Hematopoietic multipotent progenitor cell treated with erythropoietin and hydrocortisone succinate and interleukin-3 and kit ligand, for 17 days (in vitro differentiated cells): ENCODE data around the gene SWAP70.

Experiments
- DNase-seq: peaks from one replicate; pipeline ENCODE4 v3.0.0-alpha.2; 2015; ENCODE audit warnings: low spot score

SWAP70 gene

GRCh38 chr11:9651899-9652748 is 11.8 kb upstream of the SWAP70 start:
- DNase-seq: no peak

GRCh38 chr11:9653871-9654270 is 10.0 kb upstream of the SWAP70 start:
- DNase-seq: no peak

GRCh38 chr11:9656864-9657263 is 7.0 kb upstream of the SWAP70 start:
- no peak for DNase-seq

GRCh38 chr11:9657531-9657930 is 6.3 kb upstream of the SWAP70 start:
- DNase-seq: no peak

- DNase-seq: no peak
Observed at GRCh38 chr11:9660886-9661285, 3.0 kb upstream of the SWAP70 start.

- DNase-seq: no peak
Observed at GRCh38 chr11:9662273-9662672, 1.6 kb upstream of the SWAP70 start.

GRCh38 chr11:9664276-9665171 is 647 bp downstream of the SWAP70 start:
- peak; percentile 44 for DNase-seq

GRCh38 chr11:9665749-9666148 is 1.9 kb downstream of the SWAP70 start:
- no peak for DNase-seq

- DNase-seq: no peak
Observed at GRCh38 chr11:9669954-9670353, 6.1 kb downstream of the SWAP70 start.

- DNase-seq: no peak
Observed at GRCh38 chr11:9672288-9672916, 8.5 kb downstream of the SWAP70 start.

- no peak for DNase-seq
Observed at GRCh38 chr11:9672918-9673317, 9.0 kb downstream of the SWAP70 start.

- no peak for DNase-seq
Observed at GRCh38 chr11:9675691-9676090, 11.8 kb downstream of the SWAP70 start.

- DNase-seq: no peak
Observed at GRCh38 chr11:9677951-9678350, 14.1 kb downstream of the SWAP70 start.

GRCh38 chr11:9678576-9678975 is 14.7 kb downstream of the SWAP70 start:
- no peak for DNase-seq

GRCh38 chr11:9680028-9680427 is 16.2 kb downstream of the SWAP70 start:
- no peak for DNase-seq

GRCh38 chr11:9681583-9682372 is 17.9 kb downstream of the SWAP70 start:
- no peak for DNase-seq

- DNase-seq: peak; percentile 37
Observed at GRCh38 chr11:9687711-9688477, 24.0 kb downstream of the SWAP70 start.

GRCh38 chr11:9688716-9689511 is 25.0 kb downstream of the SWAP70 start:
- no peak for DNase-seq

- no peak for DNase-seq
Observed at GRCh38 chr11:9689721-9690120, 25.8 kb downstream of the SWAP70 start.

GRCh38 chr11:9691865-9692264 is 28.0 kb downstream of the SWAP70 start:
- DNase-seq: no peak
